ENCODE measurements around the gene NAB2. TPM values are rescaled to one million over a fixed set of nuclear protein-coding genes. Genes with fewer than 3 reads are reported as not detected.

NAB2 gene
- total RNA-seq, 2 donors from 2014 or later, result 4.8 to 7.0 TPM

DNA sequence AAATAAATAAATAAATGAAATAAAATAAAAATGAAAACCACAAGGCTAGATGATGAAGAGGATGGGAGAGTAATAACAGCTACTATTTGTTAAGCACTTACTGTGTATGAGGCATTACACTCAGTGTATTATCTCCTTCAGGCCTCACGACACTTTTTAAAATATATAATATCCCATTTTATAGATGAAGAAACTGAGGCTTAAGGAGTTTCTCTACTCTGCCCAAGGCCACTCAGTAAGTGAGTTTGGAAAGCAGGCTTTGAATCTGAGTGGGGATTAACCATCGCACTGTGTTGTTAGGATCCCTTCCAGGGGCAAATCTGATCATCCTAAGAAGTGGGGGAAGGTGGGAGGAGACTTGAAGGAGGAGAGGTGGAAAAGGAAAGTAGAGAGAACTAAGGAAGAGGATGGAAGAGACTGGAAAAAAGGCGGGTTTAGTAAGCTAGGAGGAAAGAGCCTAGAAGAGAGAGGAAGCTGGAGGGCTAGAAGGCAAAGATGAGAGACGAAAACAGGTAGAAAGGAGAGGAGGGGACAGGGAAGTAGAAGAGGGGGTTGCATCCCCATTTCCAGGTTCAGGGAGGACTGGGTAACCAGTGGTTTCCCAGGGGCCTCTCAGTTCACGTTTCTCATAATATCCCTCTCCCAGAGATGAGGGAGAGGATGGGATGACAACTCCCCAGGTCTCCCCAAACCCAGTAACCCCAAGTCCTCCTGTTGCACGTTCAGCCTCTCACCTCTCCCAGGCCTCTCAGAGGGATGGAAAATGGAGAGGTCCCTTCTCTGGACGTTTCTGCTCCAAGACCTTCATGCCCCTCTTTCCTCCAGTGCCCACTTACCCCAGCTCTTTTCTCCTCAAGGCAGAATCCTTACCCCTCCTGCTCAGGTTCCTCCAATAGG is 20.5 kb downstream of the NAB2 start:
- TF ChIP-seq, protein P1, sequence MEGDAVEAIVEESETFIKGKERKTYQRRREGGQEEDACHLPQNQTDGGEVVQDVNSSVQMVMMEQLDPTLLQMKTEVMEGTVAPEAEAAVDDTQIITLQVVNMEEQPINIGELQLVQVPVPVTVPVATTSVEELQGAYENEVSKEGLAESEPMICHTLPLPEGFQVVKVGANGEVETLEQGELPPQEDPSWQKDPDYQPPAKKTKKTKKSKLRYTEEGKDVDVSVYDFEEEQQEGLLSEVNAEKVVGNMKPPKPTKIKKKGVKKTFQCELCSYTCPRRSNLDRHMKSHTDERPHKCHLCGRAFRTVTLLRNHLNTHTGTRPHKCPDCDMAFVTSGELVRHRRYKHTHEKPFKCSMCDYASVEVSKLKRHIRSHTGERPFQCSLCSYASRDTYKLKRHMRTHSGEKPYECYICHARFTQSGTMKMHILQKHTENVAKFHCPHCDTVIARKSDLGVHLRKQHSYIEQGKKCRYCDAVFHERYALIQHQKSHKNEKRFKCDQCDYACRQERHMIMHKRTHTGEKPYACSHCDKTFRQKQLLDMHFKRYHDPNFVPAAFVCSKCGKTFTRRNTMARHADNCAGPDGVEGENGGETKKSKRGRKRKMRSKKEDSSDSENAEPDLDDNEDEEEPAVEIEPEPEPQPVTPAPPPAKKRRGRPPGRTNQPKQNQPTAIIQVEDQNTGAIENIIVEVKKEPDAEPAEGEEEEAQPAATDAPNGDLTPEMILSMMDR (IDR thresholded peaks at IDR 0.05), result no peak
- Histone ChIP-seq H3K4me1 (peaks cover 12% of the 10 kb centered on the region), H3K36me3 (peaks cover 18% of the 10 kb centered on the region), H3K27ac (peak overlapping the region; percentile 99), H3K4me3 (peak overlapping the region; percentile 65), H3K27me3 (no peaks in the 10 kb centered on the region), H3K9me3 (no peaks in the 10 kb centered on the region), H3K9ac (ENCODE audit: low read depth in 2 of 2, low read length in 2 of 2) (peak overlapping the region; percentile 97 to 100)
- intact Hi-C loops (cut with DNase I), result loop anchor here (10.0 kb wide), 1 partner anchor 275 kb away; no protein-coding TSS in a partner anchor
- peak; percentile 17 for DNase-seq

DNA sequence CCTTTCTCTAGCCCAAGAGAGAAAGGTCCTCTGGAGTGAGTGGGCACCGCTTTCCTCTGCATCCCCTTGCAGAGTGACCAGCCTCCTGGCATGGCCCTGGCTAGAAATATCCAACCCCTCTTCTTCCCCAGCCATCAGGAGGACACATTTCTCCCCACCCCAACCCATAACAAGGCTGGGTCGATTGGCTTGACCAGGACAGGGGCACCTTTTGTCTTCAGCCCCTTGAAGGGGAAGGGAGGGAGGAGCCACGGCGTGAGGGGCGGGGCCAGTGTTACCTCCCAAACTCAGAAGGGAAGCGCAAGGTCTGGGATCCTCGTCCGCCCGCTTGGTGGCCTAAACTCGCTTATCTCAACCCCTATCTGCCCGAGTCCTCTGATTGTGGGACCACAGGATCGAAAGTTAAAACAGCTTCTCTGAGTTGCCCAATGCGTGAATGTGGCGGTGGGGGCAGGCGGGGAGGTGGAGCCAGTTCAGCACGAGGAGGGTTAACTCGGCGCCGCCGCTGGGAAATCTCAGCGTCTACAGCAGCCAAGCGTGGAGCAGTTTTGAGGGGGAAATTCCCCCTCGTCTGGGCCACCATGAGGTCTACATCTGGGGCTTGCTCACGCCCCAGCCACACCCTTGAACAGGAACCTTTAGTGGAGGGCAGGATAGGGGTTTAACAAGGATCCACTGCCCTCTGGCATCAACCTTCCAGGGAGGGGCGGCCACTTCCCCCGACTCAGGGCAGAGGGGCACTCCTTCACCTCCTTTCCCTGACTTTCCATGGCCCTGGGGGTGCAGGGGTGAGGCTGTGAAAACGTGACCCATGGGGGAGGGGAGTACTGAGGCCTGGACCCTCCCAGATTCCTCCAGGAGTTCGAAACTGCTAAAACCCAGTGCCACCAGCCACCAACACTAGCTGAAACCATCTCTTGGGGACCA is 21.5 kb downstream of the NAB2 start:
- TF ChIP-seq, protein P1 (IDR thresholded peaks at IDR 0.05), result no peak
- Histone ChIP-seq H3K4me1 (peaks cover 12% of the 10 kb centered on the region), H3K9me3 (no peaks in the 10 kb centered on the region), H3K36me3 (peaks cover 15% of the 10 kb centered on the region), H3K27ac (peak overlapping the region; percentile 99), H3K4me3 (peak overlapping the region; percentile 65), H3K27me3 (no peaks in the 10 kb centered on the region), H3K9ac (ENCODE audit: low read depth in 2 of 2, low read length in 2 of 2) (peak overlapping the region; percentile 97 to 100)
- intact Hi-C loops (cut with DNase I), result loop anchor here (10.0 kb wide), 1 partner anchor 276 kb away; no protein-coding TSS in a partner anchor
- DNase-seq, result peak; percentile 89

DNA sequence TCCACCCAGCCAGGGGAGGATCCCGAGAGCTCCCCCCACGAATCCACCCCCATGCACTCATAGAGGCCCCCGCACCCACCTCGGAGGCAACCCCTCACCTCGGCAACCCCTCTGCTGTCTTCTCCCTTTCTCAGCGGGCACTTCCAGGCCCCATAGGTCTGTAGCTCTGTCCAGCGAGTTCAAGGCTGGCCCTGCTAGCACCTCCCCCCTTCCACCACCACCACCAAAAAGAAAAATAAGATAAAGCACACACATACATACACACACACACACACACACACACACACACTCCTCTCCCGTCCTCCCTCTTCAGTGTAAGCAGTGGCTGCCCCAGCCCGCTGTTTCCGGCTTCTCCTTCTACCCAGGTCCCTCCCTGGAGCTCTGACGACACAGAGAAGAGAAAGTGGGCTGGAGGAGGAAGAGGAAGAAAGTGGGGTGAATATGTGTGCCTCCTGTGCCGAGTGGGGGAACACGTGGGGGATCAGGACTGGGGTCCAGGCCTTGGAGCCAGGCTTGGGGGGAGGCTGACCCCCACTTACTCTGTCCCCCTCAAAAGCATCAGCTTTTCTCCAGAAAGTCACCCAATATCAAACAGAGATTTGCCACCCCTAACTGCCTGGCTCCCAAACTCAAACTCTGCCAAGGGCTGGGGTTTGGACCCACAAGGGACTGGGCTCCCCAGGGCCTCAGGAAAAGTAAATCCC is 22.3 kb downstream of the NAB2 start, which contains the start of gene STAT6:
Gene STAT6, minus strand, starts transcription at position 332 of the 704 bp plus-strand sequence. CDS start 3,084 bp downstream, outside the sequence.
- Histone ChIP-seq H3K4me3 (peak within 1 kb of the TSS; percentile 65), H3K9me3 (no peaks in the 10 kb centered on the region), H3K36me3 (peaks cover 8% of the 10 kb centered on the region), H3K9ac (ENCODE audit: low read depth in 2 of 2, low read length in 2 of 2) (peak within 1 kb of the TSS; percentile 97 to 100), H3K27me3 (no peaks in the 10 kb centered on the region), H3K4me1 (peaks cover 12% of the 10 kb centered on the region), H3K27ac (peak within 1 kb of the TSS; percentile 99)
- peak; percentile 91 for DNase-seq
- intact Hi-C loops (cut with DNase I), result loop anchor here (10.0 kb wide), 1 partner anchor 276 kb away; no protein-coding TSS in a partner anchor
- TF ChIP-seq, protein P1 (IDR thresholded peaks at IDR 0.05), result no peak

GRCh38 chr12:57112492-57113294 is 23.8 kb downstream of the NAB2 start:
- no peaks in the 10 kb centered on the region for H3K36me3 ChIP-seq
- peaks cover 12% of the 10 kb centered on the region for H3K4me1 ChIP-seq
- H3K9me3 ChIP-seq, result no peaks in the 10 kb centered on the region
- peak overlapping the region; percentile 99 for H3K27ac ChIP-seq
- intact Hi-C loops (cut with DNase I), result loop anchor here (2.0 to 10.0 kb wide), 2 partner anchors 44 to 278 kb away; no protein-coding TSS in a partner anchor
- no peaks in the 10 kb centered on the region for H3K27me3 ChIP-seq
- DNase-seq, result peak; percentile 18
- TF ChIP-seq, protein P1 (IDR thresholded peaks at IDR 0.05), result peak; percentile 76
- no peak overlapping the region for H3K4me3 ChIP-seq
- H3K9ac ChIP-seq (ENCODE audit: low read depth in 2 of 2, low read length in 2 of 2), result peak overlapping the region; percentile 31 to 100
